A549 (cell line): ENCODE results near the gene SLIT3.

Experiments used
- CBX2 ChIP-seq: fragments of 200-600 bp; sonication (generic); IDR thresholded peaks from 2 replicates; pipeline ENCODE4 v1.6.1; 2016; ENCODE audit warnings: low read depth, mild to moderate bottlenecking, borderline replicate concordance
- JUN ChIP-seq, 2 experiments: fragments of >200 bp; sonication (Bioruptor Twin); formaldehyde crosslinking; IDR thresholded peaks; 2 replicates in 1 of 2; 3 replicates in 1 of 2; pipeline ENCODE4 v1.6.1; 2016 to 2017
- RFX5 ChIP-seq: fragments of 450-650 bp; IDR thresholded peaks from 2 replicates; pipeline ENCODE4 v1.7.1; 2014; ENCODE audit warnings: antibody characterized with exemption, mild to moderate bottlenecking, moderate library complexity
- SMC3 ChIP-seq: fragments of >200 bp; sonication (Bioruptor Twin); formaldehyde crosslinking; IDR thresholded peaks from 3 replicates; pipeline ENCODE4 v1.6.1; 2018; ENCODE audit warnings: inconsistent platforms
- ZC3H11A ChIP-seq: fragments of 450-650 bp; IDR thresholded peaks from 2 replicates; pipeline ENCODE4 v1.6.1; 2014; ENCODE audit warnings: antibody characterized with exemption, mild to moderate bottlenecking
- TF ChIP-seq, protein P1 (sequence below): IDR thresholded peaks from 2 replicates; pipeline ENCODE4 v1.6.1; 2012

DNA sequence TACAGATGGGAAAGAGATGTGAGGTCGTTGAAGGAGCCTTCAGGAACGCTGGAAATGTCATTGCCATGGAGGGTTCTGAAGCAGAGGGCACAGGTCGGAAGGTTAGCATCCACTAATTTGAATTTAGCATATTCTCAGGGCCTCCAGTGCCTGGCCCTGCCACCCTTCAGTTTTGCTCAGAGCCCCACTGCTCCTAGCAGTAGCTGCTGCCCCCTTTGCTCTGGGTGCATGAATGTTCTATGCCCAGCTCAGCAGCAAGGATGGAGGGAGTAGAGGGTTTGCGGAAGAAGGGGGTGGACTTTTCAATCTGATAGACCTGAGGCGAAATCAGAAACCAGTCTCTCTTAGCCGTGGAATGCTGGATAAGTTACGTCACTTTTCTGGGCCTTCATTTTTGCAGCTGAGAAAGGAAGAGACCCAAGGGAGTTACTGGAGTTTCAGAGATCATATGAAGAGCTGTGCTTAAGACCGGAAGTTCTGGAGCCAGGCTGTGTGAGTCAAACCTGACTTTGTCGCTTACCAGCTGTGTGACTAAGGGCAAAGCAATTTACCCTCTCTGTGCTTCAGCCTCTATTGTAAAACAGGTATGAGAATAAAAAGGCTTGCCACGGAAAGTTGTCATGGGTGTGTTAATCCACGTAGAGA is 588.5 kb downstream of the SLIT3 start:
- TF ChIP-seq JUN (IDR thresholded peaks at IDR 0.05) (0 out of 5 replicates have a peak, but pooled peaks of 1 of the 2 experiments have one; percentile 28), SMC3 (no peak), RFX5 (no peak), CBX2 (no peak), ZC3H11A (no peak)
- TF ChIP-seq, protein P1, sequence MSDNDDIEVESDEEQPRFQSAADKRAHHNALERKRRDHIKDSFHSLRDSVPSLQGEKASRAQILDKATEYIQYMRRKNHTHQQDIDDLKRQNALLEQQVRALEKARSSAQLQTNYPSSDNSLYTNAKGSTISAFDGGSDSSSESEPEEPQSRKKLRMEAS = no peak
